Retinal pigment epithelial cell (primary cell): ENCODE measurements around the gene EI24.
A peak's percentile ranks its signal among the peaks of the same experiment; 100 is the strongest.
"Not testable (repeated sequence)": the region's sequence is repeated elsewhere in the genome, so short reads cannot be mapped to it uniquely, and the experiment has no call there.

ENCODE experiments used
- DNase-seq: peaks from one replicate; pipeline ENCODE4 v3.0.0-alpha.2; 2010; ENCODE audit warnings: low read depth
- H3K4me3 ChIP-seq: 2 replicates; pipeline ENCODE4 v1.5.1; 2011; ENCODE audit warnings: mild to moderate bottlenecking, low read length, control low read depth, moderate library complexity
- CTCF ChIP-seq: conservative IDR thresholded peaks from 2 replicates; pipeline ENCODE4 v1.5.1; 2011; ENCODE audit warnings: low read depth, low read length, control low read depth, inconsistent platforms

Gene EI24

GRCh38 chr11:125568970-125569914 is at the start of gene EI24:
EI24 (plus strand) TSS chr11:125569477; CDS start chr11:125572528, 3,051 bp downstream.
- TF ChIP-seq CTCF = peak; percentile 64

GRCh38 chr11:125519860-125520834 is 49.1 kb upstream of the EI24 start:
- no peak for TF ChIP-seq CTCF
- H3K4me3 ChIP-seq = no peak overlapping the region
- no peak for DNase-seq

More at GRCh38 chr11:125568970-125569914, at the start of gene EI24:
- peak; percentile 68 for DNase-seq
- H3K4me3 ChIP-seq = peak within 1 kb of the TSS; percentile 77

DNA sequence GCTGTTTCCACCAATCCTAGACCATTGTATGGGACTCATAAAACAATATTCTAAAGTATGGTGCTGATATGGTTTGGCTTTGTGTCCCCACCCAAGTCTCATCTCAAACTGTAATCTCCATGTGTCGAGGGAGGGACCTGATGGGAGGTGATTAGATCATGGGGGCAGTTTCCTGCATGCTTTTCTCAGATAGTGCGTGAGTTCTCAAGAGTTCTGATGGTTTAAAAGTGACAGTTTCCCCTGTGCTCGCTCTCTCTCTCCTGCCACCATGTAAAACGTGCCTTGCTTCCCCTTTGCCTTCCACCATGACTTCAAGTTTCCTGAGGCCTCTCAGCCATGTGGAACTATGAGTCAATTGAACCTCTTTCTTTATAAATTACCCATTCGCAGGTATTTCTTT is 44.0 kb upstream of the EI24 start:
- DNase-seq = no peak
- no peak for TF ChIP-seq CTCF
- H3K4me3 ChIP-seq = no peak overlapping the region

DNA sequence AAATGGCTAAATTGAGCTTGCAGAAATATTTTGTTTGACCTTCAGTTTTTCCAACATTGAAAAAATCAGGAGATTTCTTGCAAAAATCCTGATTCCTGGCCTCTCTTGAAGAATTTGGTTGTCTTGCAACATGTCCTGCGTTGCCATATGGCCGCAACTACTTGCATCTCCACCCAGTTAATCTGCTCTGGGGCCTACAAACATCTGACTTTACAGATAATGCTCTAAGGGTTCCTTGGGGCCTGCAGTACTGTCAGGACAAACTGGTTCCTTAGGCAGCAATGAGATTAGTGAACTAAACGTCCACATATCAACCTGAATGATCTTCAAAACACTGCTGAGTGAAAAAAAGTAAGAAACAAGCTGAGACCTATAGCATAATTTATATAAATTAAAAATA is 36.6 kb upstream of the EI24 start:
- no peak for DNase-seq
- no peak overlapping the region for H3K4me3 ChIP-seq
- no peak for TF ChIP-seq CTCF

DNA sequence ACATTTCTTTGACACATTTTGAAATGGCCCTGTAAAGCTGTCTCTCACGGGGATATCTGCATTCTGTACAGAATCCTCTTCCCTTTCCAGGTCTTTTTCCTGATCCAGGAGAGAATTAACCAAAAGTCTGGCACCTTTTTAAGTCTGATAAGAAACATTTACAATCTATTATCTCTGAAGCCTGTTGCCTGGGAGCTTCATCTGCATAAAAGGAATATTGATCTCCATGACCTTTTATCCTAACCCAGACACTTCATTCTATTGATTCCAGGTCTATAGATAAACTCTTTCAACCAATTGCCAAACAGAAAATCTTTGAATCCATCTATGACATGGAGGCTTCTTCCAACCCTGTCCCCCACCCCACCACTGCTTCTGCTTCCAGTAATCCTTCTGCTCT is 33.7 kb upstream of the EI24 start:
- H3K4me3 ChIP-seq = no peak overlapping the region
- DNase-seq = no peak
- no peak for TF ChIP-seq CTCF

GRCh38 chr11:125536834-125537233 is 32.4 kb upstream of the EI24 start:
- not testable (repeated sequence) for H3K4me3 ChIP-seq, DNase-seq

DNA sequence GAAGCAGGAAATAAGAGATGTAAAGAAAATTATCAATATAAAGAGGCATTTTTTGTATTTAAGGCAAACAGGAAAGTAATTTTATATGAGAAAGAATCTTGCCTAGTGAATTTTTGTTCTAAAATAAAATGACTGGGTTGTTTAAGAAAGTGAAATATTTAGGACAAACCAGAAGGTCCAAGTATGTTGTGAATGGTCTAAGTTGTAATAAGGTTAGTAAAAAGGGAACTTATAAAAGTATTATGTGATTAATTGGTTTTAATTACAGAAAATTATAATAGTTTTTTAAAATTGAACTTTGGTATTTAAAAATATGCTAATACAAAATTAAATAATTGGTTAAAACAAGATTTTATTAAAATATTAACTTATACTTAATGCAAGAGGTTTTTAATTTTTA is 26.6 kb upstream of the EI24 start:
- TF ChIP-seq CTCF = no peak
- no peak for DNase-seq
- H3K4me3 ChIP-seq = no peak overlapping the region
